ENCODE results near the gene UTRN.

Gene UTRN

GRCh38 chr6:144286503-144287393 lies 1.6 kb downstream of the UTRN start:
- peak; percentile 35 to 65 for DNase-seq (ENCODE audit: low read depth in 1 of 2, low spot score in 1 of 2)
- TF ChIP-seq JUND (IDR thresholded peaks at IDR 0.05; ENCODE audit: low read depth): no peak
- in situ Hi-C loops (cut with HindIII; ENCODE audit: low pct_unique_long_range_greater_than_20kb, low sequenced_read_pairs): no loop called here

- in situ Hi-C loops (cut with HindIII; ENCODE audit: low pct_unique_long_range_greater_than_20kb, low sequenced_read_pairs): no loop called here
- no peak for DNase-seq (ENCODE audit: low read depth in 1 of 2, low spot score in 1 of 2)
- no peak for TF ChIP-seq JUND (IDR thresholded peaks at IDR 0.05; ENCODE audit: low read depth)
Measured at GRCh38 chr6:144289006-144289405, 3.9 kb downstream of the UTRN start.

GRCh38 chr6:144292372-144292771 lies 7.2 kb downstream of the UTRN start:
- no peak for DNase-seq (ENCODE audit: low read depth in 1 of 2, low spot score in 1 of 2)
- no peak for TF ChIP-seq JUND (IDR thresholded peaks at IDR 0.05; ENCODE audit: low read depth)
- in situ Hi-C loops (cut with HindIII; ENCODE audit: low pct_unique_long_range_greater_than_20kb, low sequenced_read_pairs): no loop called here

GRCh38 chr6:144294016-144294415 lies 8.9 kb downstream of the UTRN start:
- in situ Hi-C loops (cut with HindIII; ENCODE audit: low pct_unique_long_range_greater_than_20kb, low sequenced_read_pairs): no loop called here
- no peak for DNase-seq (ENCODE audit: low read depth in 1 of 2, low spot score in 1 of 2)
- no peak for TF ChIP-seq JUND (IDR thresholded peaks at IDR 0.05; ENCODE audit: low read depth)

- in situ Hi-C loops (cut with HindIII; ENCODE audit: low pct_unique_long_range_greater_than_20kb, low sequenced_read_pairs): no loop called here
- no peak for TF ChIP-seq JUND (IDR thresholded peaks at IDR 0.05; ENCODE audit: low read depth)
- no peak for DNase-seq (ENCODE audit: low read depth in 1 of 2, low spot score in 1 of 2)
Measured at GRCh38 chr6:144295211-144295610, 10.1 kb downstream of the UTRN start.

- in situ Hi-C loops (cut with HindIII; ENCODE audit: low pct_unique_long_range_greater_than_20kb, low sequenced_read_pairs): no loop called here
- no peak for TF ChIP-seq JUND (IDR thresholded peaks at IDR 0.05; ENCODE audit: low read depth)
- no peak for DNase-seq (ENCODE audit: low read depth in 1 of 2, low spot score in 1 of 2)
Measured at GRCh38 chr6:144295981-144296767, 11.0 kb downstream of the UTRN start.

- TF ChIP-seq JUND (IDR thresholded peaks at IDR 0.05; ENCODE audit: low read depth): no peak
- in situ Hi-C loops (cut with HindIII; ENCODE audit: low pct_unique_long_range_greater_than_20kb, low sequenced_read_pairs): no loop called here
- DNase-seq (ENCODE audit: low read depth in 1 of 2, low spot score in 1 of 2): peak in 1 of 2 experiments; percentile 57
Measured at GRCh38 chr6:144296973-144297372, 11.8 kb downstream of the UTRN start.

- no peak for DNase-seq (ENCODE audit: low read depth in 1 of 2, low spot score in 1 of 2)
- in situ Hi-C loops (cut with HindIII; ENCODE audit: low pct_unique_long_range_greater_than_20kb, low sequenced_read_pairs): no loop called here
- TF ChIP-seq JUND (IDR thresholded peaks at IDR 0.05; ENCODE audit: low read depth): no peak
Measured at GRCh38 chr6:144297511-144298100, 12.5 kb downstream of the UTRN start.

GRCh38 chr6:144298194-144298593 lies 13.1 kb downstream of the UTRN start:
- in situ Hi-C loops (cut with HindIII; ENCODE audit: low pct_unique_long_range_greater_than_20kb, low sequenced_read_pairs): no loop called here
- TF ChIP-seq JUND (IDR thresholded peaks at IDR 0.05; ENCODE audit: low read depth): no peak
- DNase-seq (ENCODE audit: low read depth in 1 of 2, low spot score in 1 of 2): no peak

- TF ChIP-seq JUND (IDR thresholded peaks at IDR 0.05; ENCODE audit: low read depth): no peak
- in situ Hi-C loops (cut with HindIII; ENCODE audit: low pct_unique_long_range_greater_than_20kb, low sequenced_read_pairs): no loop called here
- DNase-seq (ENCODE audit: low read depth in 1 of 2, low spot score in 1 of 2): no peak
Measured at GRCh38 chr6:144298916-144299315, 13.8 kb downstream of the UTRN start.

- no peak for DNase-seq (ENCODE audit: low read depth in 1 of 2, low spot score in 1 of 2)
- in situ Hi-C loops (cut with HindIII; ENCODE audit: low pct_unique_long_range_greater_than_20kb, low sequenced_read_pairs): no loop called here
- TF ChIP-seq JUND (IDR thresholded peaks at IDR 0.05; ENCODE audit: low read depth): no peak
Measured at GRCh38 chr6:144302701-144303372, 17.7 kb downstream of the UTRN start.

- in situ Hi-C loops (cut with HindIII; ENCODE audit: low pct_unique_long_range_greater_than_20kb, low sequenced_read_pairs): no loop called here
- TF ChIP-seq JUND (IDR thresholded peaks at IDR 0.05; ENCODE audit: low read depth): no peak
Measured at GRCh38 chr6:144304223-144304848, 19.2 kb downstream of the UTRN start.

More at GRCh38 chr6:144304223-144304848, 19.2 kb downstream of the UTRN start:
- no peak for DNase-seq (ENCODE audit: low read depth in 1 of 2, low spot score in 1 of 2)
